IPS DF 4.7 (cell line): Measurements from ENCODE around the gene PELI2.

Experiments used
- DNase-seq: peaks from one replicate; pipeline ENCODE4 v3.0.0-alpha.2; 2013; ENCODE audit warnings: low spot score; ENCODE audit errors: extremely low read depth

The PELI2 gene

DNA sequence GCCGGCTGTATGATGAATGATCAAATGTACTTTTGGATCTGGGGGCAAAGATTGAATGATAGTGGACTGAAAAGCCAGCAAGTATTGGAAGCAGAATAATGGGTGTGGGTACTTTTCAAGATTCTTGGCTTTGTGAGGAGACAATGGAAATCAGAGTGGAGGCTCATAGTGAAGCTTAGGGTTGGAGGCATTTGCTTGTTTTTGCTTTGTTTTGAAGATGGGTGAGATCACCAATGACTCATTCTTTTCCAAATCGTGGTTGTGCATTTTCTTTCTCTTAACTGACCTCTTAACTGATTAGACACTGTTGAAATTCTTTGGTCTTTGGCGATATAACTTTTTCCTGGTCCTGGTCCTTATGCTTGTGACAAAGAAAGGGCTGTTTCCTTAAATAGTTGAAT, 54.4 kb downstream of the PELI2 start:
- DNase-seq: no peak

DNA sequence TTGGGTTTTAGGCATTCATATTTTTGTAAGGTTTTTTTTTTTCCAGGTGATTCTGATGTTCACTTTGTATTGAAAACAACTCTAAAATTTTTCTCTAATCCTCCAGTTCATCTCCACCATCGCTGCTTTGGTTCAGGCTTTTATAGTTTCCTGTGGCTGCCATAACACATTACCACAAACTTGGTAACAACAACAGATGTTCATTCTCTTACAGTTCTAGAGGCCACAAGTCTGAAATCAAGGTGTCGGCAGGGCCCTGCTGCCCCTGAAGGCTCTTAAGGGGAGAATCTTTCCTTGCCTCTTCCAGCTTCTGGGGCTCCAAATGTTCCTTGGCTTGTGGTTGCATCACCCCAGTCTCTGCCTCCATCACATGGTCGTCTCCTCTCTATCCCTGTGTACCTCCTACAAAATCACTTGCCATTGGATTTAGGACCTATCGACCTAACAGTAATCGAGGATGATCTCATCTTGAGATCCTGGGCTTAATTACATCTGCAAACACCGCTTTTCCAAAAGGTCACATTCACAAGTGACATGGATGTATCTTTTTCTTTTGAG, 55.2 kb downstream of the PELI2 start:
- DNase-seq: no peak

DNA sequence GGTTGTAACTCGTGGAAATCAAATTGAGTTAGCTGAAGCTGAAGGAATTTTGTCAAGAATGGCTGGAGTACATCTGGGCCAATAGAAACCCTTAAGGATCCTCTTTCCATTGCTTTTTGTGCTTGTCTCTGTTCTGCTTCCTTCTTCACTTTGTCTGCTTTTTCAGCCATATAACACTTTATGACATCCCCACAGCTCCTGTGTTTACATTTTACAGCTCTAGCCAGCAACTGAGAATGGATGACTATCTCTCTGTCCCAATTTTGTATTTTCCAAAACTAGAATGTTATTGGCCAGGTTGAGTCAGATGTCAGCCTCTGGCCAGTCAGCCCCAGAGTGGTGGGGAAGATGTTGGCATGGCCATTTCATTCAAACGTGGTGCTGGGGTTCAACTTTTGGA, 57.6 kb downstream of the PELI2 start:
- DNase-seq: no peak

DNA sequence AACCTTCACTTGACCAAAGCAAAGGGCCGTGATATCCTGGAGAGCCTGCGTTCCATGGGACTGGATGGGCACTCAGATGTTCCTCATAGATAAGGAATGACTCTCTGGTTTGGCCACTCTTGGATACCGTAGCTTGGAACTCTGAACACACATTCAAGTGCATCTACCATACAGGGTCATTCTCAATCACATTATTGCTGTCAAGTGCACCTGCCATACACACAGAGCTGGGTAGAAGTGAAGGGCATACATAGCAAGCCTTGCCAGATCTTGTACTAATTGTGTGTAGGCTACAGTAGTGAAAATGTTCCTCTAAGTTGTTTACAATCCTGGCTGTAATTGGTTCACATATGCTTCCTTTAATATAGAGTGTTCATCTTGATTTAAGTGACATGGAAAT, 58.3 kb downstream of the PELI2 start:
- no peak for DNase-seq

DNA sequence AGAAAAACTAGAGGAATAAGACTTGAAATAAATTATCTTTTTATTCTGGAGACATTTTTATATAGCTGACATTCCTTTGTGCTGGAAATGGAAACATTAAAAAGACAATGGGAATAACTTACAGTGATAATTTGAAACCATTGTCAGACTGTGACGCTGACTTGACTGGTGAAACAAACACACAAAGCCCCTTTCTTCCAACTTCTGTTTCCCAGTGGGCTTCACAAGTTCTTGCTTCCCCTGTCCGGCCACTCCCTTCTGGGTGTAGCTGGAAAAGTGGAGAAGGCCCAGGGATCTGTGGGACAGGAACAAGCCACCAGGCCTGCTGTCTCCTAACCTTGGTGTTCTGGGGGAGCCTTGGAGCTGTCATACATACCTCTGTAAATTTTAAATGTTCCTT, 58.8 kb downstream of the PELI2 start:
- no peak for DNase-seq

DNA sequence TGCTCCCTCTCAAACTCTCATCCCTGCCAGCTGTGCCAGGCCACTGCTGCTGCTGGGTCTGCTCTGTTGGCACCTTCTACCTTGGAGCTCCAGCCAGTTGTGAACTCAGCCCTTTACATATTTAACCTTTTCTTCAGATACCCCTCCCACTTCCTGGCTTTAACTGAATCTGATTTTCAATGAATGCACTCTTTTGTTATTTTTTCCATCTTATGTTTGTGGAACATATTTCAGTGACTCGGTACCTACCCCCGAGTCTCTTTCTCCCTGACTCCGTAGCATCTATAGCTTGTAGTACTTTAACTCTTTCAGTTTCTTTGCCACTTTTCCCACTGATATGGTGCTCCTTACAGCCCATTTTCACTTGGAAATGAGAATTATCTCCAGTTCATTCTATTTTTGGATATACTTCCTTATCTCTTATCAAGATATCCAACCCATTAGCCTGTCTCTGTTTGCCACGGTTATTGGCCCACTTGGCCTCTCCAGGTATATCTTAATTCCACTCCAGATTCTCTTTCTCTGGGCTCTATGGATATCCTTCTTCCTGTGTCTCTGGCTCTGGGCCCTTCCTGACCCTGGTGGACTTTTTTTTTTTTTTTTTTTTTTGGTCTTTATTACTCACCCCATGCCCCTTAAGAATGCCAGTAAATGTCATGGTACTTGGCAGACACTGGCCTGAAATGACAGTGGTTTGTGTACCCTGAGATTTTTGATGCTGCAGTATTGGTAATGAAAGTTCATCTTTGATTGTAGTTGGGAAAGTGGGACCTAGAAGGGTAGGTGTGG, 62.7 kb downstream of the PELI2 start:
- no peak for DNase-seq

DNA sequence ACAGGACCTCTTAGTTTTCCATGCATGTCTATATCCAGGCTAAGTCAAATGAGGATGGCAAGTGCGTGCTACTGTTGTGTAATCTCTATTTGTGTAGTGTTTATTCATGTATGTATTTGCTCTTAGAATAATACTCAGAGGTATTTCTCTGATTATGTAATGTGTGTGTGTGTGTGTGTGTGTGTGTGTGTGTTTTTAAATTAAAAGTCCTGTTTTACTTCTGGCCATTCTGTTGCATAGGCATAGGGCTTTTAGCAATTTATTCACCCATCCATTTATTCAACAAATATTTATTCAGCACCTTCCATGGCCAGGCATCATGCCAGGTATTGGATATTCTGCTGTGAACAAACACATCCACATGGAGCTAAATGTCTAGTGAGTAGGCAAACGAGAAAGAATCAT, 63.5 kb downstream of the PELI2 start:
- no peak for DNase-seq

DNA sequence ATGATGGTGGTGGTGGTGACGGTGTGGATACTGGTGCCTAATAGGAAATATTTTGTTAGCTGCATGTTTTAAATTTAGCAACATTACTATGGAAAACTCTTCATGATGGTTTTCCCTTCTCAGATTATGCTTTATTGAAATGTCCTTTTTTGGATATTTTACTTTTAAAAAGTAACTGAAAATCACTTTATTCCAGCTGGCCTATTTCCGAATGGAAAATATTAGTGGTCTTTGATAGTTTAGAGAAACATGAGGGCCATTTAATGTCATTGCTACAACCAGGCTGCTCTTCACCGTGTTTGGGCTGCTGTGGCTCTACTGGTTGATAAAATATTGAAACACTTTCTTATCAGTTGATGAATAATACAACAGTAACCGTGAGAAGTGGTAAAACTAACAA, 64.2 kb downstream of the PELI2 start:
- no peak for DNase-seq

DNA sequence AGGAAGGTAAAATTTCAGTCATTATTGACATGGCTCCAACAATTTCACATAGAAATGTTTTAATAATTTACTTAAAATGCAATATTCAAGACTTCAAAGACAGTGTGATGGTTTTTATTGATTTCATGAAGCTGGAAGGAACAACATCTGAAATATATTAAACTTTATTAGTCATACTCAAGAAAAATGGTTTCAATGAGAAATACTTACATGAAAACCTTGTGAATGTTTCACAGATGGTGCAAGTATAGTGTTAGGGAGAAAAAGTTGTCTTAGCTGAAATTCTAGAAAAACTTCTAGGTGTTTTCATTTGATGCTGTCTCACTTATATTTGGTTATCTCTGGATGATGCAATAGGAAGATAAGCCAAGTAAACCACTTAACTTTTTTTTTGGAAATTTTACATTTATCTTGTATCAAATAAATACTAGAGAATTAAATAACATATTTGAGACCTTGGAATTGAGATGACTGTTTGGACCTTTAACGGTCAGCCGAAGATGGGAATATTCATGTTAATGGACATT, 65.5 kb downstream of the PELI2 start:
- no peak for DNase-seq

DNA sequence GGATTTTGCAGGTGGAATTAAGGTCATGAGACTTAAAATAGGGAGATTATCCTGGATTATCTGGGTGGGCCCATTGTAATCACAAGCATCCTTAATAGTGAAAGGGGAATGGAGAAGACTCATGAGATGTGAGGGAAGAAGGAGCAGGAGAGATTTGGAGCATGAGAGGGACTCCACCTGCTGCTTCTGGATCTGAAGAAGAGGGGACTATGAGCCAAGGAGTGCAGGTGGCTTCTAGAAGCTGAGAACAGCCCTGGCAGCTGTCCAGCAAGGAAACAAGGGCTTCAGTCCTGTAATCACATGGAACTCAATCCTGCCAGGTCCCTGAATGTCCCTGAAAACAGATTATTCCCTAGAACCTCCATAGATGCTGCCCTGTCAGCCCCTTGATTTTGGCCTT, 67.8 kb downstream of the PELI2 start:
- no peak for DNase-seq

DNA sequence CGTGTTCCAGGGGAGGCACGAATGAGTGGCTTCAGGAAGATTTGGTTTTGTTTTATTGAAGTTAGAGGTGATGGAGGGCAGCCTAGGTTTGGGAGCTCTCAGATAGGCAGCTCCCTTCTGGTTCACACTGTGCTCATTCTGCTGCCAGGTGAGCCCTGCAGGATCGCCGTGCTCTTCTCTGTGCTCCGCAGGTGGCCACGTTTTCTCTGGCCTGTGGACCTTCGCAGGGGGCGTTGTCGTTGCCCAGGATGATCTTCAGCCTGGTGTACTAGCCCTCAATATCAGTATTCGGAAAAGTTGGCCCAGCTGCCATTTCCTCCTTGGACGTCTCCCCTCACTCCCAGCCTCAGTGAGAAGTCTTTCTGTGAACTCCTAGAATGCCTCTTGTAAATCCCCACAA, 69.5 kb downstream of the PELI2 start:
- no peak for DNase-seq

DNA sequence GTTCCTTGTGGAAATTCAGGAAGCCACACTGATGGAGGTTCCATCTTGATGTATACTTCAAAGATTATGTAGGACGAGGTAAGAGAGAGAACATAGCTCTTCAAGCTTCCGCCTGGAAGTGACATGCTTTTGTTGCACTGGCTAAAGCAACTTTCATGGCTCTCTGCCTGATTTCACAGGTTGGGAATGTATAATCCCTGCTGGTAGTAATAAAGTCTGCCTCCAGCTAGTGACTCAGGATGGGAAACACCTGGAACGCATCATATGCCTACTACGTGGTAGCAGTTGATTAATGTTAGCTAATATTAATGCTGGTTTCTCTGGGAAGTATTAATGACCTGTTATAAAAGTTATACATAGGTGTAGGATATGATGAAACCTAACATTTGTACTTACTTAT, 71.1 kb downstream of the PELI2 start:
- DNase-seq: no peak

DNA sequence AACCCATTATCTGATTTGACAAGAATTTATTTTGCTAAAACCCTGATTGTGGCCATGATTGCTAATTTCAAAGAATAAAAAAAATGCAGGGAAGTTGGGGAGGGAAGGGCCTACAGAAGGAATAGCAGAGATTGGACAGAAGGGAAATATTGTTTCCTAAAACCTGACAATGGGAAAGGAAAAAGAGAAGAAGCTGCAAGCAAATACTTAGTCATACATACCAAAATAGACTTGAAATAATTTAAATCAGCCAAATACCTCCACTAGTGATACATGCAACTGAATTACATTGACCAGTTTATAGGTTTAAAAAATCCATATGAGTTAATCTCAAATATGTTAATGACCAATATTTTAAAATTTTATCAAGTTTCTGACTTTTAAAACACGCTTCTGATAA, 75.1 kb downstream of the PELI2 start:
- DNase-seq: no peak

DNA sequence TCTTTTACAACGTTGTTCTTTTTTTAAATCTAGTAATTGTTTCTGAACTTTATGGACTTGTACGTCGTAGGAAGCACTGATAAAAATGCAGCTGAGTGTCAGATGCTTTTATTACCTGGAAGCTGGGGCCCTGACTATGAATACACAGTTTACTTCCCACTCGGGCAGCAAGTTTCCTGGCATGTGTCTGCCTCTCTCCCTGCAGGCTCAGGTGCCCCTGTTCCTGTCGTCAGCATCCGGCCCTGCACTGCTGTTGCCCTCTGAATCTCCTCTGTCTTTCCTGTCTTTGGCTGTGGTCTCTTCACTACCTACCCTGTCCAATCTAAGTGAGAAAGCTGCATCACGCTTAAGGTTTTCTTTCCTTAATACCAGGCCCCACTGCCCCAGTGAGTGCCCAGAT, 75.8 kb downstream of the PELI2 start:
- DNase-seq: no peak

DNA sequence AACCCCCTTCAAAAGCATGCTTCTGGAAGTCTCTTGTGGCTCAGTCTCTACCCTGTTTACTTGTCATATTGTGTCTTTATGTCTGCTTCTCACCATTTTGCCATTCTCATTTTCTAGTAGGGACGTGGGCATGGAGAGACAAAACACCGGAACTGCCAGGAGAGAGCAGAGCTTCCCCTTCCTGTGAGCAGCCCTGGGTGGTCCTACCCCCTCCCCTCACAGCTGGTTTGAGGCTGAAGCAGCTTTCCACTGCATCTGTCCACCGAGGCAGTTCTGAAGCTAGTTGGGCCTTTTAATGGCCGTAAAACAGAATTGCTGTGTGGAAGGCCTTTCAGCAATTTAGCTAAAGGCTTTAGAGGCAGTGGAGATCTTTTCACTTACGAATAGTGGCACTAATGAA, 77.0 kb downstream of the PELI2 start:
- DNase-seq: no peak

DNA sequence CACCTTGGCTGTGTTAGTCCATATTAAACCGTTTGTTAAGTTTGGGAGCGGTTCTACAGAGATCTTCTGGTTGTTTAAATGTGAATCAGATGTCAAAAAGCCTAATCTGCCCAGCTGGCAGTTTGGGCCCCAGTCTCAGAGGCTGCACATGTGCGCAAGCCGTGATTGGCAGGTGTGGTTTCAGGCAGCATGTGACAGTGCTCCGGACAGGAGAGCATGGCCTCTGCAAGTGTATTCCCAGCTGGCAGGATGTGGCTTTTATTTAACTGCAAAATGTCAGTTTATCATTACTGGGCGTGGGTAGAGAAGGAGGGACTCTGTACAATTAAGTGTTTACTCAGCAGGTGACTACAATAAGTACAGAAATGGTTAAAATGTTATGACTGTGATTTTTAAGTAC, 77.5 kb downstream of the PELI2 start:
- DNase-seq: no peak

DNA sequence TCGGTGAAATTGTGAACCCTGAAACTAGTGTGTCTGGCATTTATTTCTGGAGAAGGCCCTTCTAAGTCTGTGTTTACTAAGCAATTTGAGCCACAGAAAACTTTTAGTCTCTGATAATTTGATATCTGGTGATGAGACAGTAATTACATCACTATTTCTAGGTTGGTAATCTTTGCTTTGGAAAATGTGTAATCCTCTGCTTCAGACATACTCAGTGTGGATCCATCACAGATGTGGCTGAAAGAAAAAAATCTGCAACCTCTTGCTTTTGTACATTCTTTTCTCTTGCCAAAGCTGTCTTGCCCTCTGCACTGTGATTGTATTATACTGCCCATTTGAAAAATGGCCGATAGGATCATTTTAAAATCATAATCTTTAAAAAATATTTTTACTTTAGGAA, 78.1 kb downstream of the PELI2 start:
- no peak for DNase-seq

DNA sequence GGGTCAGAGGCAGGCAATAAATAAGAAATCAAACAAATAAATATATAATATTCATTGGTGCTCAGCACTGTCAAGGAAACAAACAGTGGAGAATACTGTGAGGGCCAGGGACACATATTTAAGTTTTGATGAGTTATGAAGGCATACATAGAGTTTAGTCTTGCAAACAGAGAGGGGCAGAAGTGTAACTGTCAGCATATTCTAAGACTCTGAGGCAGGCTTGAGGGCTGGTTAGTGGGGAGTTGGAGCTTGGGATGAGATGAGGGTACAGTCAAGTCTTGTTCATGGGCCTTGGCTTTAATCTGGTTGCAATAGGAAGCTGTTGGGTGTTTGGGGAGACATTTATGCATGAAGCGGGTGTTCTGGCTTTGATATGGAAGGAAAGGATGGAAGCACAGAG, 78.9 kb downstream of the PELI2 start:
- no peak for DNase-seq

DNA sequence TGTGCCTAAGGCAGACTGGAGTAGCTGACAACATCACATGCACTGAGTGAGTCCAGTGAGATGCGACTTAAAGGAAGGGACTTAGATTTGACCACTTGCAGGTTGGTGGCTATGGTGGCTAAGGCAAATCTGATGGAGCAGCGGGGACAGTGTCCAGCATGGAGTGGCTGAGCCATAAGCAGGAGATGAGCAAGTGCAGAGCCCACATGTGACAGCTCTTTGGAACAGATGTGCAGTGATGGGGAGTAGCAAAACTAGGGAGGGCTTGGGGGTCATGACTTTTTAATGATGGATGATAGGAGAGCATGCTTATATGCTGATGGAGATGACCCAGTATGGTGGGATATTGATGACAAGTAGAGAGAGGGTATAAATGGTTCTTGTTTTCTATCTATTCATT, 80.2 kb downstream of the PELI2 start:
- DNase-seq: no peak

DNA sequence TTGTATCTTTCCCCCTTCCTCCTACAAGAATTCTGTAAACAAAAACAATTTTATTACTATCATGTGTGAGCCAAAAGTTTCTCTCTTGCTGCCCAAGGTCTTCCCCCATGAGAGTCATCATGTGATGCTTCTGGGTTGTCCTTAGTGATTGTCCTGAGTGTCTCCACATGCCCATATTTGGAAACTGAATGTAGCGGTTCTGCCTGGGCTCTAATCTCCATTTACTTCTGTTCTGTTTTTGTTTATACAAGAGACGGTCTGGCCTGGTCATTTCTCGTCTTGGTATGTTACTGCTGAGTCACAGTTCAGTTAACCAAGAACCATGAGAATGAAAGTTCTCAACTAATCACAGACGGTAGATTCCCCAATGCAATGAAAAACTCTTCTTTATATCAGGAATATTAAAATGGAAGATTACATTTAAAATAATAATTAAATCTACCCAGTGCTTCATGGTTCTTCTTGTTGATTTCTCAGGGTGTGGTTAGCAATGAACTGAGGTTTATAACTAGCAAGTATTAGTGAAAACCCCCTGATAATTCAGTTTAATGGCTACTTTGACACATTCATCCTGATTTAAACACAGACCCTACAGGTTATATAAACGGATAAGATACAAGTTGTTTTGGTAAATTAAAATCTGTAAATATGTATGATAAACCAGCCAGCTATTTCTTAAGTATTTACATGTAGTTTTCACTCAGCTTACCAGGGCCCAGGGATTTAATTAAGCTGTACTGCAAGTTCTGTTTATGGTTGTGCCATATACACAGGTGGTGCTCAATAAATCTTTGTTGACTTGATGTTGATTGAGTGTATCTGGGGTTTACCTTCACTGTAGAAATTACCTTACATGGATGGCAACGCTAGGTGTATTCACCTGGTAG, 81.1 kb downstream of the PELI2 start:
- DNase-seq: no peak

DNA sequence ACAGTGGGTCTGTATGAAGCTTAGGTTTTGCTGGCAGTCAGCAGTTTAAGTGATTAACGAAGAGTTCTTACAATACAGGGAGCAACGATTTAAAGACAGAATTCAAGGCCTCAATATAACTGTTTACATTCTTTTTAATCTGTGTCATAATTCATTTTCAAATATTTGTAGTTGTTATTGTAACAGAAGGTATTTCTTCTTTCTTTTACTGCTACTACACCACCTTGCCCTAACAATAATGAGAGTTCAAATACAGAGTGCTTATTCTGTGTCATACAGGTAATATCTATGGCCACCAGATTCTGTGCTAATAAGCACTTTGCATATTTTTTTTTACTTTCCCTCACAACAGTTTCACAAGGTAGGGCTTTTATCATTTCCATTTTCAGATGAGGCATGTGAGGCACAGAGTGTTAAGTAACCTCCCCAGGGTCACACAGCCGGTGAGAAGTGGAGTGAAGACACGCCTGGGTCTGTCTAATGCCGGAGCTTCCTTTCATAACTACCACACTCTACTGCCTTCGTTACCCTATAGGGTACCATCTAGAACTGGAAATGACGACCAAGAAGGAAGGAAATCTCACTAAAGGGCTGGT, 81.9 kb downstream of the PELI2 start:
- no peak for DNase-seq

DNA sequence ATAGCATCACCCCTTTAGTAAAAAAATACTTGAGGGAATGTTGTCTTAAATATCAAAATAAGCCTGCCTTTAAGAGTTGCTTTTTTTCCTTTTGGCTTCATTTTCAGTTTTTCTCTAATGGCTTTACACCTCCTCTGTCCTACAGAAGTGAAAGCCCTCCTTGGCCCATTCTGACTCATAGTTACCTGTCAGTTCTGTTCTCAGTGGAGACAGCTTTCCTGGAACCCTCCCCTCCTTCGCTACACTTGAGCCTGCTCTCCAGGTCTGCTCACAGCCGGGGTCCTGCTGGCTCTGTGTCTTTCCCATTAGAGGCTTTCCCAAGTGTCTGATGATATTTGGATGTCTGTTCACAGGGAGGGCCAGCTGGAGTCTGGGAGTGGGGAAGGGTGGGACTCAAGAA, 84.0 kb downstream of the PELI2 start:
- no peak for DNase-seq
